Measurements from ENCODE around the gene MYH7.

DNA sequence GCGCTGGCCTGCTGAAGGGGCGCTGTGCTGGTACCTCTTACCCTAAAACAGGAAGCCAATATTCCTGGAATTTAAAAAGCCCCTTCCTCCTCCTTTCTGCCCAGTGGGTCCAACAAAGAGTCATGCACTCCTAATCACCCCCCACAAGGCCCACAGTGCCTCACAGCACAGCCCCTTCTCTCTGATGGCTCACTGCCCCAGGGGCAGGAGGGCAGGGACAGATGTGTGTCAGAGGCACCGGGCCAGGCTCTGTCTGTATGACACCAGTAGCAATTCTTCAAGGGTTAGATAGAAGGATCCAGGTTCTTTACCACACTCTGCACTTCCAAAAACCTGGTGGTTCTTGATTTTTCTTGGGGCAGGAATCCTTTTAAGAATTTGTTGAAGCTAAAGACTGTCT is 36.3 kb downstream of the MYH7 start:
- TF ChIP-seq, protein P1, sequence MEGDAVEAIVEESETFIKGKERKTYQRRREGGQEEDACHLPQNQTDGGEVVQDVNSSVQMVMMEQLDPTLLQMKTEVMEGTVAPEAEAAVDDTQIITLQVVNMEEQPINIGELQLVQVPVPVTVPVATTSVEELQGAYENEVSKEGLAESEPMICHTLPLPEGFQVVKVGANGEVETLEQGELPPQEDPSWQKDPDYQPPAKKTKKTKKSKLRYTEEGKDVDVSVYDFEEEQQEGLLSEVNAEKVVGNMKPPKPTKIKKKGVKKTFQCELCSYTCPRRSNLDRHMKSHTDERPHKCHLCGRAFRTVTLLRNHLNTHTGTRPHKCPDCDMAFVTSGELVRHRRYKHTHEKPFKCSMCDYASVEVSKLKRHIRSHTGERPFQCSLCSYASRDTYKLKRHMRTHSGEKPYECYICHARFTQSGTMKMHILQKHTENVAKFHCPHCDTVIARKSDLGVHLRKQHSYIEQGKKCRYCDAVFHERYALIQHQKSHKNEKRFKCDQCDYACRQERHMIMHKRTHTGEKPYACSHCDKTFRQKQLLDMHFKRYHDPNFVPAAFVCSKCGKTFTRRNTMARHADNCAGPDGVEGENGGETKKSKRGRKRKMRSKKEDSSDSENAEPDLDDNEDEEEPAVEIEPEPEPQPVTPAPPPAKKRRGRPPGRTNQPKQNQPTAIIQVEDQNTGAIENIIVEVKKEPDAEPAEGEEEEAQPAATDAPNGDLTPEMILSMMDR (IDR thresholded peaks at IDR 0.05) = no peak
- TF ChIP-seq POLR2AphosphoS5 (IDR thresholded peaks at IDR 0.05) = no peak
